Kidney (tissue), 14 donors: ENCODE measurements around the gene TMEM238L. TPM values are rescaled to one million over a fixed set of nuclear protein-coding genes. Genes with fewer than 3 reads are reported as not detected.

Experiments
- DNase-seq, 5 donors: peaks; one replicate each; pipeline ENCODE4 v3.0.0-alpha.2; 2013 to 2020
- FAIRE-seq: peaks from 2 replicates; lab custom pipeline; 2012; peaks lifted over from hg19 to GRCh38; lab: Jason Lieb, UNC
- H3K27ac ChIP-seq, 2 donors: one replicate each; pipeline ENCODE4 v1.7.0; 2013; ENCODE audit warnings: low read depth in 2 of 2, low read length in 2 of 2, inconsistent platforms in 1 of 2
- H3K27me3 ChIP-seq: one replicate; pipeline ENCODE4 v1.7.1; 2013; ENCODE audit warnings: low read length, inconsistent platforms; ENCODE audit not compliant: control insufficient read depth, insufficient read depth
- H3K36me3 ChIP-seq, 3 donors: one replicate each; pipeline versions ENCODE4 v1.7.0 to v1.7.1; 2013; ENCODE audit warnings: low read length in 3 of 3, control low read depth in 1 of 3, inconsistent platforms in 1 of 3; ENCODE audit not compliant: insufficient read depth in 3 of 3, control insufficient read depth in 2 of 3
- H3K4me1 ChIP-seq, 3 donors: one replicate each; pipeline versions ENCODE4 v1.7.0 to v1.7.1; 2013; ENCODE audit warnings: low read length in 3 of 3, inconsistent platforms in 1 of 3, low read depth in 1 of 3; ENCODE audit not compliant: control insufficient read depth in 2 of 3, insufficient read depth in 2 of 3
- H3K4me3 ChIP-seq, 3 donors: one replicate each; pipeline versions ENCODE4 v1.7.0 to v1.8.1; 2013; ENCODE audit warnings: low read length in 3 of 3, control low read depth in 1 of 3, inconsistent platforms in 1 of 3
- H3K9ac ChIP-seq, 3 donors: one replicate each; pipeline versions ENCODE4 v1.7.0 to v1.7.1; 2013; ENCODE audit warnings: low read length in 3 of 3, control low read depth in 1 of 3, inconsistent platforms in 1 of 3
- H3K9me3 ChIP-seq, 3 donors: one replicate each; pipeline versions ENCODE4 v1.7.0 to v1.7.1; 2013; ENCODE audit warnings: low read length in 3 of 3, control low read depth in 1 of 3, inconsistent platforms in 1 of 3; ENCODE audit not compliant: control insufficient read depth in 2 of 3, insufficient read depth in 1 of 3
- CTCF ChIP-seq: IDR thresholded peaks from 3 replicates; pipeline ENCODE4 v1.5.1; 2012; ENCODE audit warnings: mild to moderate bottlenecking, moderate library complexity, borderline replicate concordance; ENCODE audit not compliant: insufficient read depth; ENCODE audit errors: extremely low read depth
- intact Hi-C: fragments of 100-400 bp; cut with DNase I; formaldehyde crosslinking; loops from one replicate; pipeline ENCODE4 v1.11.1; 2022
- polyA plus RNA-seq: library from polyadenylated mRNA; stranded (reverse); fragments of 350-450 nt; fragmentation: Illumina TruSeq; extraction: RNeasy Lipid Tissue Mini Kit (QIAGEN cat#74804); gene quantifications from one replicate; pipeline ENCODE4 v1.2.3, GENCODE V29; 2014; ENCODE audit warnings: low read depth, low replicate concordance; ENCODE audit not compliant: insufficient read depth
- total RNA-seq: library from RNA; stranded (reverse); fragmentation: NEBNext Ultra II Directional; extraction: Animal tissue kit (Norgen Biotek cat#: 25700); gene quantifications from one replicate; pipeline ENCODE4 v1.2.1, GENCODE V29; 2021
- donor health status: control.
- donor health status: control.
- donor health status: control.
- donor health status: control.
- donor health status: control.
- donor health status: DM: yes; HTN: yes; CAD: no.
- donor health status: Normal renal cell carcinoma (clear cell type).

Gene TMEM238L
- total and polyA plus RNA-seq, 2 donors from 2014 or later = 0.47 to 3.2 TPM

GRCh38 chr17:10824874-10825273 lies 21.0 kb upstream of the TMEM238L start:
- TF ChIP-seq CTCF = no peak
- no peaks in the 10 kb centered on the region for H3K27me3 ChIP-seq
- H3K36me3 ChIP-seq = no peaks in the 10 kb centered on the region
- no peak overlapping the region for H3K4me3 ChIP-seq
- intact Hi-C loops = no loop called here
- no peak overlapping the region for H3K9ac ChIP-seq
- no peaks in the 10 kb centered on the region for H3K9me3 ChIP-seq
- no peak overlapping the region for H3K27ac ChIP-seq
- FAIRE-seq = no peak
- no peak for DNase-seq
- H3K4me1 ChIP-seq = no peaks in the 10 kb centered on the region

DNA sequence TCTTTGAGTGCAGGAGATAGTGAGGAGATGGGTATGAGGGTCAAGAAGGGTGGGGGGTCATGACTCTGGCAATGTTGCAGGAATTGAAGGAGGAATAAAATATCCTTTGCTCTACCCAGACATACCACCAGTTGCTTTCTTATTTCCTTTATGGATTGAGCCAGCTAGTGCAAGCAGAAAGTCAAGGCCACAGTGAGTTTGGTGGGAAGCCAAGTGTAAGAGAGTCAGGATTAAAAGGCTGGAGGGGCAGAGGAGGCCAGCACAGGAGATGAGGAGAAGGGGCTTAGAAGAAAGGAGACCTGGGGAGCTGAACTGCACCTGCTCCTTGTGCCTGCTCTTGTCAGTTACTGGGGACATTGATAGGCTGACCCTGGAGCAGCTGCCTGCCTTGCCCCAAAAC lies 17.9 kb upstream of the TMEM238L start:
- no peak overlapping the region for H3K9ac ChIP-seq
- intact Hi-C loops = no loop called here
- H3K9me3 ChIP-seq = no peaks in the 10 kb centered on the region
- H3K4me3 ChIP-seq = no peak overlapping the region
- no peaks in the 10 kb centered on the region for H3K4me1 ChIP-seq
- TF ChIP-seq CTCF = no peak
- H3K27ac ChIP-seq = no peak overlapping the region
- DNase-seq = no peak
- no peak for FAIRE-seq
- no peaks in the 10 kb centered on the region for H3K27me3 ChIP-seq
- no peaks in the 10 kb centered on the region for H3K36me3 ChIP-seq

GRCh38 chr17:10821054-10821453 lies 17.2 kb upstream of the TMEM238L start:
- no peaks in the 10 kb centered on the region for H3K4me1 ChIP-seq
- H3K27ac ChIP-seq = no peak overlapping the region
- H3K4me3 ChIP-seq = no peak overlapping the region
- DNase-seq (no peak), FAIRE-seq (no peak)
- no peaks in the 10 kb centered on the region for H3K36me3 ChIP-seq
- no peaks in the 10 kb centered on the region for H3K9me3 ChIP-seq
- no peaks in the 10 kb centered on the region for H3K27me3 ChIP-seq
- no peak overlapping the region for H3K9ac ChIP-seq
- no peak for TF ChIP-seq CTCF
- intact Hi-C loops = no loop called here

- no peaks in the 10 kb centered on the region for H3K9me3 ChIP-seq
- H3K9ac ChIP-seq = no peak overlapping the region
- H3K36me3 ChIP-seq = no peaks in the 10 kb centered on the region
- DNase-seq (no peak), FAIRE-seq (no peak)
- intact Hi-C loops = no loop called here
- TF ChIP-seq CTCF = no peak
- no peak overlapping the region for H3K27ac ChIP-seq
- H3K27me3 ChIP-seq = no peaks in the 10 kb centered on the region
- peaks cover 0 to 2% (median 0%) of the 10 kb centered on the region in 3 donors for H3K4me1 ChIP-seq
- no peak overlapping the region for H3K4me3 ChIP-seq
Measured at GRCh38 chr17:10815319-10815718, 11.4 kb upstream of the TMEM238L start.
